Right cardiac atrium (tissue), 5 donors: ENCODE measurements around the gene RSBN1L. TPM values are rescaled to one million over a fixed set of nuclear protein-coding genes. Genes with fewer than 3 reads are reported as not detected.
A peak's percentile ranks its signal among the peaks of the same experiment; 100 is the strongest.

ENCODE experiments used
- ATAC-seq, 2 donors: fragments of 200-7000 bp; cut with Tn5 transposase; one replicate each; pipeline versions ENCODE4 v1.8.0 to v1.9.1; 2020; ENCODE audit warnings: moderate library complexity in 2 of 2, mild to moderate bottlenecking in 1 of 2
- DNase-seq, 3 donors: peaks; one replicate each; pipeline ENCODE4 v3.0.0-alpha.2; 2020
- H3K27ac ChIP-seq: one replicate; pipeline ENCODE4 v1.5.1; 2013; ENCODE audit warnings: mild to moderate bottlenecking, low read length, control low read depth, moderate library complexity
- H3K27me3 ChIP-seq: one replicate; pipeline ENCODE4 v1.6.1; 2013; ENCODE audit not compliant: control insufficient read depth, insufficient read depth
- H3K4me1 ChIP-seq: one replicate; pipeline ENCODE4 v1.6.1; 2013; ENCODE audit warnings: low read length; ENCODE audit not compliant: control insufficient read depth, insufficient read depth
- H3K4me3 ChIP-seq: one replicate; pipeline ENCODE4 v1.5.1; 2013; ENCODE audit warnings: low read length, control low read depth
- H3K9me3 ChIP-seq: one replicate; pipeline ENCODE4 v1.6.1; 2013; ENCODE audit warnings: low read length; ENCODE audit not compliant: control insufficient read depth
- WGBS: extraction: QIAGEN DNeasy Blood & Tissue Kit; methylation state at CpG from one replicate; pipeline ENCODE4 v1.1.7; 2013; 5-methylcytosine and 5-hydroxymethylcytosine counted together
- intact Hi-C, 4 donors: fragments of 100-400 bp; cut with DNase I; formaldehyde crosslinking; loops; one replicate each; pipeline versions ENCODE4 v1.11.0 to v1.14.0; 2022 to 2023
- polyA plus RNA-seq: library from polyadenylated mRNA; stranded (reverse); fragments of 200-250 nt; gene quantifications from one replicate; pipeline ENCODE4 v1.2.3, GENCODE V29; 2013
- total RNA-seq, 4 donors: library from RNA; stranded (reverse); fragmentation: NEBNext Ultra II Directional; extraction: Animal tissue kit (Norgen Biotek cat#: 25700); gene quantifications; one replicate each; pipeline ENCODE4 v1.2.1, GENCODE V29; 2021
- donor health status: healthy with polysubstance abuse.
- donor health status: DM: no; HTN: yes; CAD: no.
- donor health status: DM: no; HTN: no; CAD: no.
- donor health status: DM: no; HTN: yes; CAD: no; lungs with severe emphysema.
- donor health status: DM: yes; HTN: yes; CAD: no.

The RSBN1L gene
- total and polyA plus RNA-seq, 5 donors, result 5.1 to 13.2 (median 13.1) TPM

- DNase-seq (no peak), ATAC-seq (no peak)
- Histone ChIP-seq H3K9me3 (no peaks in the 10 kb centered on the region), H3K4me3 (no peak overlapping the region), H3K27me3 (no peaks in the 10 kb centered on the region), H3K27ac (no peak overlapping the region), H3K4me1 (no peaks in the 10 kb centered on the region)
- intact Hi-C loops, result loop anchor here in 3 of 4 donors (2.0 to 10.0 kb wide), 3 partner anchors 98 to 106 kb away; no protein-coding TSS in a partner anchor
- 96% methylated on average over 5 of the region's 5 CpGs for WGBS
Observed at GRCh38 chr7:77658928-77659327, 37.3 kb upstream of the RSBN1L start.

GRCh38 chr7:77661816-77662215 lies 34.4 kb upstream of the RSBN1L start:
- ATAC-seq, result no peak
- H3K27ac ChIP-seq, result no peak overlapping the region
- peaks cover 1% of the 10 kb centered on the region for H3K4me1 ChIP-seq
- WGBS, result 90% methylated on average over 5 of the region's 5 CpGs
- DNase-seq, result no peak
- intact Hi-C loops, result no loop called here
- no peaks in the 10 kb centered on the region for H3K27me3 ChIP-seq
- no peaks in the 10 kb centered on the region for H3K9me3 ChIP-seq
- H3K4me3 ChIP-seq, result no peak overlapping the region

GRCh38 chr7:77662869-77663268 lies 33.4 kb upstream of the RSBN1L start:
- Histone ChIP-seq H3K27me3 (no peaks in the 10 kb centered on the region), H3K27ac (no peak overlapping the region), H3K9me3 (no peaks in the 10 kb centered on the region), H3K4me3 (no peak overlapping the region), H3K4me1 (peaks cover 1% of the 10 kb centered on the region)
- ATAC-seq, result no peak
- no peak for DNase-seq
- 87% methylated on average over 2 of the region's 2 CpGs for WGBS
- intact Hi-C loops, result no loop called here

GRCh38 chr7:77664715-77665114 lies 31.5 kb upstream of the RSBN1L start:
- intact Hi-C loops, result no loop called here

DNA sequence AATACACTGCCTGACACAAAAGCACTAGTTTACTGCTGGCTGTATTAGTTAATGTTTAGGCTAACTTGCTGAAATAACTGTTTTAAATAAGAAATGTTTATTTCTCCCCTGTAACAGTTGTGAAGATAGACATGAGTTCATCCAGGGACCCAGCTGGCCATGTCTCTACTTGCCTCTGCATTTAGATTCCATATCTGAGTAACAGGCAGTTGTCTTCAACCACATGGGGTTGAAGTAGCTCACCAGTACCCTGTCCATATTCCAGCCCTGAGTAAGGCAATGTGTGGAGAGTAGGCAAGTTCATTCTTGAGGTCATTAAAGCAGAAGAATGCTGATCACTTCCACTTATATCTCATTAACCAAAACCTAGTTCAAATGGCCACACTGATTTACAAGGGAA lies 31.1 kb upstream of the RSBN1L start:
- peaks cover 1% of the 10 kb centered on the region for H3K4me1 ChIP-seq
- H3K4me3 ChIP-seq, result no peak overlapping the region
- DNase-seq (no peak), ATAC-seq (no peak)
- H3K27me3 ChIP-seq, result no peaks in the 10 kb centered on the region
- intact Hi-C loops, result no loop called here
- no peak overlapping the region for H3K27ac ChIP-seq
- H3K9me3 ChIP-seq, result no peaks in the 10 kb centered on the region

More at GRCh38 chr7:77664715-77665114, 31.5 kb upstream of the RSBN1L start:
- H3K27me3 ChIP-seq, result no peaks in the 10 kb centered on the region
- no peak overlapping the region for H3K27ac ChIP-seq
- DNase-seq (no peak), ATAC-seq (no peak)
- H3K4me3 ChIP-seq, result no peak overlapping the region
- H3K9me3 ChIP-seq, result no peaks in the 10 kb centered on the region
- peaks cover 1% of the 10 kb centered on the region for H3K4me1 ChIP-seq

- H3K4me1 ChIP-seq, result peaks cover 1% of the 10 kb centered on the region
- DNase-seq (no peak), ATAC-seq (no peak)
- intact Hi-C loops, result no loop called here
- H3K27ac ChIP-seq, result no peak overlapping the region
- H3K9me3 ChIP-seq, result no peaks in the 10 kb centered on the region
- H3K27me3 ChIP-seq, result no peaks in the 10 kb centered on the region
- WGBS, result 90% methylated on average over 6 of the region's 6 CpGs
- H3K4me3 ChIP-seq, result no peak overlapping the region
Observed at GRCh38 chr7:77667459-77668086, 28.7 kb upstream of the RSBN1L start.

- ATAC-seq, result peak; percentile 37 to 41
- Histone ChIP-seq H3K9me3 (no peaks in the 10 kb centered on the region), H3K4me3 (no peak overlapping the region), H3K27me3 (no peaks in the 10 kb centered on the region), H3K27ac (no peak overlapping the region), H3K4me1 (no peaks in the 10 kb centered on the region)
- WGBS, result 79% methylated on average over 5 of the region's 5 CpGs
- intact Hi-C loops, result no loop called here
- peak in 1 of 3 donors; percentile 18 for DNase-seq
Observed at GRCh38 chr7:77674878-77675277, 21.4 kb upstream of the RSBN1L start.

GRCh38 chr7:77679608-77680007 lies 16.7 kb upstream of the RSBN1L start:
- intact Hi-C loops, result no loop called here
- Histone ChIP-seq H3K27me3 (no peaks in the 10 kb centered on the region), H3K4me3 (no peak overlapping the region), H3K27ac (no peak overlapping the region), H3K4me1 (no peaks in the 10 kb centered on the region), H3K9me3 (no peaks in the 10 kb centered on the region)
- ATAC-seq (no peak), DNase-seq (no peak)

DNA sequence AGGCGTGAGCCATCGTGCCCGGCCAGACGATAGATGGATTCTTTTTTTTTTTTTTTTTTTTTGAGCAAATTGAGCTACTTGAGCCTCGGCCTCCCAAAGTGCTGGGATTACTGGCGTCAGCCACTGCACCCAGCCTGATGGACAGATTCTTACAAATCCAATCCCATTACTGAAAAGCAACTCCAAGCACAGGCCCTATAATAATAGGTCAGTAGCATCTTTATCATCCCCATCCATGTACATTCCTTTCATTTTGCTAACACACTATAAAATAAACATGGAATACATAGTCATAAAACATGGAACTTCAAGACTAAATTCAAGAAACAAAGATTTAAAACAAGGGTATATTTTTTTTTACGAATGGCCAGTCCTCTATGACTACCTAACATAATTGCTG lies 16.0 kb upstream of the RSBN1L start:
- Histone ChIP-seq H3K4me3 (no peak overlapping the region), H3K27ac (no peak overlapping the region), H3K4me1 (peaks cover 2% of the 10 kb centered on the region), H3K27me3 (no peaks in the 10 kb centered on the region), H3K9me3 (no peaks in the 10 kb centered on the region)
- DNase-seq (no peak), ATAC-seq (no peak)
- over 99% methylated on average over 7 of the region's 7 CpGs for WGBS
- intact Hi-C loops, result no loop called here

DNA sequence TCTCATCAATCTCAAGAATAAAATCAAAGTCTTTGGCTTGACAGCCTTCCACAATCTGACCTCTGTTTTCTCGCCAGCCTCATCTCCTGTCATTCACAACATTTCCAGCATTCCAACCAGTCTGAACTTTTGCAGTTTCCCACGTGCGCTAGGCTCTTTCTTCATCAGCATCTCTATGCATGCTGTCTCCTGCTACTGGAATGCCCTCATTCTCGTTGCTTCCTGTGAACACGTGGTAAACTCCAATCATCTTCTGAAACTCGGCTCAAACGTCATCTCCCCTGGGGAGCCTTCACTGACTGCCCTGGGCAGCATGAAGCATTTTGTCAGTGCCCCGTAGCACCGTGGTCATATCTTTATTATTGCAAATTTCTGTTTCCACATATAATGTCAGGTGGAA lies 12.2 kb upstream of the RSBN1L start:
- Histone ChIP-seq H3K27me3 (no peaks in the 10 kb centered on the region), H3K4me3 (no peak overlapping the region), H3K4me1 (peaks cover 3% of the 10 kb centered on the region), H3K9me3 (no peaks in the 10 kb centered on the region), H3K27ac (no peak overlapping the region)
- DNase-seq, result peak; percentile 62 to 75 (median 73)
- intact Hi-C loops, result no loop called here
- ATAC-seq, result peak; percentile 80 to 88
- WGBS, result 28% methylated on average over 9 of the region's 9 CpGs

GRCh38 chr7:77685233-77685632 lies 11.0 kb upstream of the RSBN1L start:
- peak in 1 of 2 donors; percentile 69 for ATAC-seq
- WGBS, result 41% methylated on average over 5 of the region's 5 CpGs
- Histone ChIP-seq H3K4me3 (no peak overlapping the region), H3K27ac (no peak overlapping the region), H3K4me1 (peaks cover 3% of the 10 kb centered on the region), H3K27me3 (no peaks in the 10 kb centered on the region), H3K9me3 (no peaks in the 10 kb centered on the region)
- intact Hi-C loops, result no loop called here
- no peak for DNase-seq
